ENCODE data around the gene CEPT1. TPM values are rescaled to one million over a fixed set of nuclear protein-coding genes. Genes with fewer than 3 reads are reported as not detected.

Gene CEPT1
- total and polyA plus RNA-seq, 2 of the 13 experiments (the other 11 are each of a cell fraction or from before 2014, with no cell fraction given): 35.7 to 48.2 TPM

DNA sequence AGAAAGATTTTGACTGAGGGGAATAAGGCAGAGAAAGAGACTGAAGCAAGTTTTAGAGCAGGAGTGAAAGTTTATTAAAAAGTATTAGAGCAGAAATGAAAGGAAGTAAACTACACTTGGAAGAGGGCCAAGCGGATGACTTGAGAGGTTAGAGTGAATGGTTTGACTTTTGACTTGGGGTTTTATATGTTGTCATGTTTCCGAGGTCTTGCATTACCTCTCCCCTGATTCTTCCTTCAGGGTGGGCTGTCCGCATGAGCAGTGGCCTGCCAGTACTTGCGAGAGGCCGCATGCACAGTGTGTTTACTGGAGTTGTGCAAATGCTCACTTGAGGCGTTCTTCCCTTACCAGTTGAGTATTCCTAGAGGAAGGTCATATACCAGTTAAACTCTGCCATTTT is 73.4 kb downstream of the CEPT1 start:
- Histone ChIP-seq H3K9ac (ENCODE audit: insufficient read depth, low read depth, low read length) (no peak overlapping the region), H3K4me2 (ENCODE audit: low read depth, low read length) (no peak overlapping the region), H3K4me1 (ENCODE audit: insufficient read depth, low read length) (peaks cover 39% of the 10 kb centered on the region), H3K27ac (ENCODE audit: extremely low read length, insufficient read depth, low read length) (no peak overlapping the region), H3K4me3 (replicated peaks in 1 of 3; ENCODE audit: insufficient read depth in 1 of 3, low read depth in 2 of 3, low read length in 3 of 3) (no peak overlapping the region), H3K9me3 (ENCODE audit: low read length) (no peaks in the 10 kb centered on the region), H3K36me3 (replicated peaks in 1 of 2; ENCODE audit: control insufficient read depth in 1 of 2, insufficient read depth in 2 of 2, low read length in 2 of 2) (no peaks in the 10 kb centered on the region), H3K27me3 (ENCODE audit: control insufficient read depth in 1 of 2, insufficient read depth in 2 of 2, low read length in 2 of 2) (no peaks in the 10 kb centered on the region), H3K79me2 (ENCODE audit: insufficient read depth, low read length) (no peaks in the 10 kb centered on the region), H4K20me1 (ENCODE audit: insufficient read depth, low read length) (no peaks in the 10 kb centered on the region), H2AFZ (ENCODE audit: low read length) (no peak overlapping the region)
- POLR2A ChIA-PET: no interaction called here
- CTCF ChIA-PET (ENCODE audit: low intra/inter-chr PET ratio, low total read pairs): no interaction called here
- DNase-seq (ENCODE audit: low spot score) (no peak), FAIRE-seq (no peak), ATAC-seq (no peak)
- WGBS (ENCODE audit: low lambda C conversion rate): 100% methylated on average over 6 of the region's 6 CpGs
- intact Hi-C loops (cut with micrococcal nuclease; ENCODE audit: unreplicated experiment): no loop called here
- in situ Hi-C loops (cut with HindIII; ENCODE audit: extremely low pct_ligation_motif_present, low pct_unique_long_range_greater_than_20kb): no loop called here
- TF ChIP-seq ZNF431 (CRISPR knock-in tag; IDR thresholded peaks at IDR 0.05; ENCODE audit: borderline replicate concordance, low read depth) (no peak), FOXK1 (CRISPR knock-in tag; IDR thresholded peaks at IDR 0.05; ENCODE audit: borderline replicate concordance, low read depth) (no peak), MATR3 (CRISPR knock-in tag; IDR thresholded peaks at IDR 0.05) (no peak), ZNF879 (CRISPR knock-in tag; IDR thresholded peaks at IDR 0.05) (no peak), KMT2B (CRISPR knock-in tag; IDR thresholded peaks at IDR 0.05) (no peak), ARNTL (CRISPR knock-in tag; IDR thresholded peaks at IDR 0.05) (no peak), KDM5A (IDR thresholded peaks at IDR 0.05; ENCODE audit: borderline replicate concordance, low read length) (no peak), SMAD9 (CRISPR knock-in tag; IDR thresholded peaks at IDR 0.05) (no peak), ZNF7 (CRISPR knock-in tag; IDR thresholded peaks at IDR 0.05) (no peak), ZNF121 (CRISPR knock-in tag; IDR thresholded peaks at IDR 0.05) (no peak), ZNF326 (CRISPR knock-in tag; IDR thresholded peaks at IDR 0.05; ENCODE audit: borderline replicate concordance) (no peak), GTF2F1 (IDR thresholded peaks at IDR 0.05; ENCODE audit: low read length) (no peak), NR2F1 (CRISPR knock-in tag; IDR thresholded peaks at IDR 0.05) (no peak), ZNF253 (CRISPR knock-in tag; IDR thresholded peaks at IDR 0.05; ENCODE audit: borderline replicate concordance) (no peak)
- TF ChIP-seq, protein P1, sequence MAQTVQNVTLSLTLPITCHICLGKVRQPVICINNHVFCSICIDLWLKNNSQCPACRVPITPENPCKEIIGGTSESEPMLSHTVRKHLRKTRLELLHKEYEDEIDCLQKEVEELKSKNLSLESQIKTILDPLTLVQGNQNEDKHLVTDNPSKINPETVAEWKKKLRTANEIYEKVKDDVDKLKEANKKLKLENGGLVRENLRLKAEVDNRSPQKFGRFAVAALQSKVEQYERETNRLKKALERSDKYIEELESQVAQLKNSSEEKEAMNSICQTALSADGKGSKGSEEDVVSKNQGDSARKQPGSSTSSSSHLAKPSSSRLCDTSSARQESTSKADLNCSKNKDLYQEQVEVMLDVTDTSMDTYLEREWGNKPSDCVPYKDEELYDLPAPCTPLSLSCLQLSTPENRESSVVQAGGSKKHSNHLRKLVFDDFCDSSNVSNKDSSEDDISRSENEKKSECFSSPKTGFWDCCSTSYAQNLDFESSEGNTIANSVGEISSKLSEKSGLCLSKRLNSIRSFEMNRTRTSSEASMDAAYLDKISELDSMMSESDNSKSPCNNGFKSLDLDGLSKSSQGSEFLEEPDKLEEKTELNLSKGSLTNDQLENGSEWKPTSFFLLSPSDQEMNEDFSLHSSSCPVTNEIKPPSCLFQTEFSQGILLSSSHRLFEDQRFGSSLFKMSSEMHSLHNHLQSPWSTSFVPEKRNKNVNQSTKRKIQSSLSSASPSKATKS (CRISPR knock-in tag; IDR thresholded peaks at IDR 0.05): no peak
- TF ChIP-seq, protein P2, sequence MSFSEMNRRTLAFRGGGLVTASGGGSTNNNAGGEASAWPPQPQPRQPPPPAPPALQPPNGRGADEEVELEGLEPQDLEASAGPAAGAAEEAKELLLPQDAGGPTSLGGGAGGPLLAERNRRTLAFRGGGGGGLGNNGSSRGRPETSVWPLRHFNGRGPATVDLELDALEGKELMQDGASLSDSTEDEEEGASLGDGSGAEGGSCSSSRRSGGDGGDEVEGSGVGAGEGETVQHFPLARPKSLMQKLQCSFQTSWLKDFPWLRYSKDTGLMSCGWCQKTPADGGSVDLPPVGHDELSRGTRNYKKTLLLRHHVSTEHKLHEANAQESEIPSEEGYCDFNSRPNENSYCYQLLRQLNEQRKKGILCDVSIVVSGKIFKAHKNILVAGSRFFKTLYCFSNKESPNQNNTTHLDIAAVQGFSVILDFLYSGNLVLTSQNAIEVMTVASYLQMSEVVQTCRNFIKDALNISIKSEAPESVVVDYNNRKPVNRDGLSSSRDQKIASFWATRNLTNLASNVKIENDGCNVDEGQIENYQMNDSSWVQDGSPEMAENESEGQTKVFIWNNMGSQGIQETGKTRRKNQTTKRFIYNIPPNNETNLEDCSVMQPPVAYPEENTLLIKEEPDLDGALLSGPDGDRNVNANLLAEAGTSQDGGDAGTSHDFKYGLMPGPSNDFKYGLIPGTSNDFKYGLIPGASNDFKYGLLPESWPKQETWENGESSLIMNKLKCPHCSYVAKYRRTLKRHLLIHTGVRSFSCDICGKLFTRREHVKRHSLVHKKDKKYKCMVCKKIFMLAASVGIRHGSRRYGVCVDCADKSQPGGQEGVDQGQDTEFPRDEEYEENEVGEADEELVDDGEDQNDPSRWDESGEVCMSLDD (CRISPR knock-in tag; IDR thresholded peaks at IDR 0.05; ENCODE audit: borderline replicate concordance): no peak
- TF ChIP-seq, protein P3, sequence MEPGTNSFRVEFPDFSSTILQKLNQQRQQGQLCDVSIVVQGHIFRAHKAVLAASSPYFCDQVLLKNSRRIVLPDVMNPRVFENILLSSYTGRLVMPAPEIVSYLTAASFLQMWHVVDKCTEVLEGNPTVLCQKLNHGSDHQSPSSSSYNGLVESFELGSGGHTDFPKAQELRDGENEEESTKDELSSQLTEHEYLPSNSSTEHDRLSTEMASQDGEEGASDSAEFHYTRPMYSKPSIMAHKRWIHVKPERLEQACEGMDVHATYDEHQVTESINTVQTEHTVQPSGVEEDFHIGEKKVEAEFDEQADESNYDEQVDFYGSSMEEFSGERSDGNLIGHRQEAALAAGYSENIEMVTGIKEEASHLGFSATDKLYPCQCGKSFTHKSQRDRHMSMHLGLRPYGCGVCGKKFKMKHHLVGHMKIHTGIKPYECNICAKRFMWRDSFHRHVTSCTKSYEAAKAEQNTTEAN (CRISPR knock-in tag; conservative IDR thresholded peaks at IDR 0.05): no peak
- no TSS peak for BruUV-seq (replicated peaks)

Measured in HepG2 (cell line).